Mesodermal cell (in vitro differentiated cells): ENCODE measurements around the gene PLPP7.
"Not testable (repeated sequence)": the region's sequence is repeated elsewhere in the genome, so short reads cannot be mapped to it uniquely, and the experiment has no call there.

Source experiments
- H3K27ac ChIP-seq: 2 replicates; pipeline ENCODE4 v1.7.0; 2013; ENCODE audit warnings: mild to moderate bottlenecking, low read depth, low read length, moderate library complexity; ENCODE audit not compliant: severe bottlenecking
- H3K36me3 ChIP-seq: 2 replicates; pipeline ENCODE4 v1.7.1; 2013; ENCODE audit warnings: mild to moderate bottlenecking, low read length, moderate library complexity; ENCODE audit not compliant: control insufficient read depth, insufficient read depth
- H3K4me1 ChIP-seq: one replicate; pipeline ENCODE4 v1.7.1; 2013; ENCODE audit warnings: mild to moderate bottlenecking, low read length; ENCODE audit not compliant: insufficient read depth, control insufficient read depth, poor library complexity, severe bottlenecking
- H3K4me3 ChIP-seq: 2 replicates; pipeline ENCODE4 v1.7.0; 2013; ENCODE audit warnings: low read length, control low read depth, mild to moderate bottlenecking; ENCODE audit not compliant: insufficient read depth, poor library complexity, severe bottlenecking; ENCODE audit errors: extremely low read depth
- H3K9me3 ChIP-seq: 2 replicates; pipeline ENCODE4 v1.7.1; 2013; ENCODE audit warnings: mild to moderate bottlenecking, low read length, moderate library complexity; ENCODE audit not compliant: control insufficient read depth
- WGBS, 2 experiments: methylation state at CpG; one replicate each; pipeline ENCODE4 v1.1.5; 2013; ENCODE audit warnings: missing lambda C conversion rate in 2 of 2; ENCODE audit not compliant: insufficient coverage in 2 of 2; 5-methylcytosine and 5-hydroxymethylcytosine counted together

The PLPP7 gene

GRCh38 chr9:131258698-131259431 is 30.7 kb upstream of the PLPP7 start:
- Histone ChIP-seq H3K36me3 (peaks cover 6% of the 10 kb centered on the region), H3K4me1 (peaks cover 5% of the 10 kb centered on the region), H3K27ac (no peak overlapping the region), H3K4me3 (no peak overlapping the region), H3K9me3 (no peaks in the 10 kb centered on the region)
- WGBS, 2 experiments: 90 to 95% methylated on average over 23 to 24 of the region's 25 CpGs

GRCh38 chr9:131259432-131259898 is 30.1 kb upstream of the PLPP7 start:
- no peaks in the 10 kb centered on the region for H3K9me3 ChIP-seq
- 89 to 94% methylated on average over 6 of the region's 12 CpGs for whole genome bisulfite sequencing, 2 experiments

GRCh38 chr9:131259916-131260597 is 29.5 kb upstream of the PLPP7 start:
- WGBS, 2 experiments: 74 to 84% methylated on average over 10 to 17 of the region's 20 CpGs
- Histone ChIP-seq H3K9me3 (no peaks in the 10 kb centered on the region), H3K4me3 (no peak overlapping the region), H3K4me1 (peaks cover 5% of the 10 kb centered on the region), H3K36me3 (peaks cover 6% of the 10 kb centered on the region), H3K27ac (no peak overlapping the region)

More at GRCh38 chr9:131259432-131259898, 30.1 kb upstream of the PLPP7 start:
- no peak overlapping the region for H3K4me3 ChIP-seq
- no peak overlapping the region for H3K27ac ChIP-seq
- peaks cover 6% of the 10 kb centered on the region for H3K36me3 ChIP-seq
- peaks cover 5% of the 10 kb centered on the region for H3K4me1 ChIP-seq

- Histone ChIP-seq H3K4me3 (no peak overlapping the region), H3K9me3 (no peaks in the 10 kb centered on the region), H3K4me1 (peaks cover 5% of the 10 kb centered on the region), H3K27ac (no peak overlapping the region), H3K36me3 (peaks cover 6% of the 10 kb centered on the region)
- WGBS, 2 experiments: 94 to 95% methylated on average over 26 to 31 of the region's 33 CpGs
Observed at GRCh38 chr9:131260751-131261452, 28.6 kb upstream of the PLPP7 start.

GRCh38 chr9:131262327-131263032 is 27.0 kb upstream of the PLPP7 start:
- 86 to 95% methylated on average over 8 to 10 of the region's 13 CpGs for WGBS, 2 experiments
- no peaks in the 10 kb centered on the region for H3K4me1 ChIP-seq

GRCh38 chr9:131263033-131263343 is 26.5 kb upstream of the PLPP7 start:
- not testable (repeated sequence) for H3K4me3 ChIP-seq, H3K9me3 ChIP-seq, H3K27ac ChIP-seq, H3K36me3 ChIP-seq, H3K4me1 ChIP-seq
- 100% methylated on average over 1 of the region's 5 CpGs for WGBS, 2 experiments

More at GRCh38 chr9:131262327-131263032, 27.0 kb upstream of the PLPP7 start:
- Histone ChIP-seq H3K36me3 (peaks cover 6% of the 10 kb centered on the region), H3K4me3 (no peak overlapping the region), H3K9me3 (no peaks in the 10 kb centered on the region), H3K27ac (no peak overlapping the region)

- no peaks in the 10 kb centered on the region for H3K9me3 ChIP-seq
- no peaks in the 10 kb centered on the region for H3K4me1 ChIP-seq
- WGBS, 2 experiments: 87 to 92% methylated on average over 3 to 4 of the region's 6 CpGs
- H3K36me3 ChIP-seq: peaks cover 6% of the 10 kb centered on the region
- H3K27ac ChIP-seq: no peak overlapping the region
- H3K4me3 ChIP-seq: no peak overlapping the region
Observed at GRCh38 chr9:131263701-131264100, 25.8 kb upstream of the PLPP7 start.

GRCh38 chr9:131264231-131264630 is 25.3 kb upstream of the PLPP7 start:
- no peak overlapping the region for H3K4me3 ChIP-seq
- no peak overlapping the region for H3K27ac ChIP-seq
- H3K36me3 ChIP-seq: peaks cover 6% of the 10 kb centered on the region
- no peaks in the 10 kb centered on the region for H3K9me3 ChIP-seq
- H3K4me1 ChIP-seq: no peaks in the 10 kb centered on the region
- 93 to 96% methylated on average over 7 to 9 of the region's 11 CpGs for WGBS, 2 experiments

GRCh38 chr9:131266266-131267229 is 23.0 kb upstream of the PLPP7 start:
- no peak overlapping the region for H3K4me3 ChIP-seq
- H3K9me3 ChIP-seq: no peaks in the 10 kb centered on the region
- no peaks in the 10 kb centered on the region for H3K36me3 ChIP-seq
- H3K27ac ChIP-seq: no peak overlapping the region
- WGBS, 2 experiments: 90 to 91% methylated on average over 24 to 26 of the region's 26 CpGs
- no peaks in the 10 kb centered on the region for H3K4me1 ChIP-seq
